T47D (cell line): Measurements from ENCODE around the gene HSD17B13.
"Not testable (repeated sequence)": the region's sequence is repeated elsewhere in the genome, so short reads cannot be mapped to it uniquely, and the experiment has no call there.

Source experiments
- DNase-seq, 2 experiments: peaks; one replicate each; pipeline versions ENCODE4 v3.0.0 to v3.0.0-alpha.2; 2011 to 2012; ENCODE audit warnings: low read depth in 1 of 2, low spot score in 1 of 2
- JUND ChIP-seq: IDR thresholded peaks from 2 replicates; pipeline ENCODE4 v1.6.1; 2012; ENCODE audit warnings: low read depth
- in situ Hi-C: cut with HindIII; loops from 2 replicates; pipeline ENCODE4 v1.10.0; 2016; ENCODE audit warnings: low sequenced_read_pairs, low pct_unique_long_range_greater_than_20kb

Gene HSD17B13

GRCh38 chr4:87339440-87339839, 16.8 kb upstream of the HSD17B13 start:
- in situ Hi-C loops = no loop called here
- no peak for DNase-seq
- no peak for TF ChIP-seq JUND

- in situ Hi-C loops = no loop called here
- DNase-seq = no peak
- TF ChIP-seq JUND = no peak
Measured at GRCh38 chr4:87337361-87337760, 14.7 kb upstream of the HSD17B13 start.

GRCh38 chr4:87333267-87333666, 10.6 kb upstream of the HSD17B13 start:
- in situ Hi-C loops = no loop called here
- no peak for TF ChIP-seq JUND
- DNase-seq = no peak

GRCh38 chr4:87330761-87331160, 8.1 kb upstream of the HSD17B13 start:
- in situ Hi-C loops = no loop called here
- no peak for DNase-seq
- no peak for TF ChIP-seq JUND

GRCh38 chr4:87327136-87327535, 4.5 kb upstream of the HSD17B13 start:
- TF ChIP-seq JUND = no peak
- in situ Hi-C loops = no loop called here
- peak in 1 of 2 experiments; percentile 57 for DNase-seq

GRCh38 chr4:87326460-87326859, 3.8 kb upstream of the HSD17B13 start:
- no peak for DNase-seq
- no peak for TF ChIP-seq JUND
- in situ Hi-C loops = no loop called here

DNA sequence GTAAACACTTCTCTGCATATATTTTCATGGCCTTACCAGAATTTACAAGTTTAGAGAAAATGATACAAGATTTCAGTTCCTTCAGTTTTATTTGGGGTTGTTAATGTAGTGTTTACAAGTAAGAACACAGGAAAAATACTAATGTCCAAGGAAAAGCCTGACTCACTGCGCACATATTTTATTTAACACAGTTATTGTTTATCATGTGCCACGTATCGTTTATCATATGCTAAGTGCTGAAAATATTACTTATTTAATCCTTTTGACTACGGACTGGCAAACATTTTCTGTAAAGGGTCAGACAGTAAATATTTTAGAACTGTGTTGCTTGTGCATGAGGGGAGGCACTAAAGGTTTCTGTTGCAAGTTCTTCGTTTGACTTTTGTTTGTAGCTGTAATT, 794 bp downstream of the HSD17B13 start:
- in situ Hi-C loops = no loop called here
- no peak for TF ChIP-seq JUND
- no peak for DNase-seq

GRCh38 chr4:87317527-87317926, 5.2 kb downstream of the HSD17B13 start:
- no peak for DNase-seq
- in situ Hi-C loops = no loop called here
- no peak for TF ChIP-seq JUND

- DNase-seq = no peak
- TF ChIP-seq JUND = no peak
- in situ Hi-C loops = no loop called here
Measured at GRCh38 chr4:87316961-87317360, 5.7 kb downstream of the HSD17B13 start.

GRCh38 chr4:87315000-87315399, 7.7 kb downstream of the HSD17B13 start:
- in situ Hi-C loops, DNase-seq: not testable (repeated sequence)

DNA sequence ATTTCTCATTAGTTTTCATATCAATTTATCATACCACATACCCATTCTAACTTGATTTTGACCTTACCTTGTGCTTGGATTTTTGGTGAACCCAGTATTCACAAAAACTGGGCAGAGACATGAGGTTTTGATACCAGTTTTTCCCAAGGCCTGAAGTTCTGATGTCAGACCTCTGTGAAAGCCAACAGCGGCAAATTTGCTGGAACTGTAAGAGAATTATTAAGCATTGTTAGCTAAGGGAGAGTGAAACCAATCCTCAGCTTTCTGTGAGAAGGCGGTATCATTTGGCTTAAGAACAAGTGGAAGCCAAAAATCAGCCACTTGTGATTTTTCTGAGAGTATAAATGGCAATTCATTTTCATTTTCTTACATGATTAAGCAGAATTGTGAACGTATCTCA, 8.9 kb downstream of the HSD17B13 start:
- no peak for TF ChIP-seq JUND
- no peak for DNase-seq
- in situ Hi-C loops = no loop called here

DNA sequence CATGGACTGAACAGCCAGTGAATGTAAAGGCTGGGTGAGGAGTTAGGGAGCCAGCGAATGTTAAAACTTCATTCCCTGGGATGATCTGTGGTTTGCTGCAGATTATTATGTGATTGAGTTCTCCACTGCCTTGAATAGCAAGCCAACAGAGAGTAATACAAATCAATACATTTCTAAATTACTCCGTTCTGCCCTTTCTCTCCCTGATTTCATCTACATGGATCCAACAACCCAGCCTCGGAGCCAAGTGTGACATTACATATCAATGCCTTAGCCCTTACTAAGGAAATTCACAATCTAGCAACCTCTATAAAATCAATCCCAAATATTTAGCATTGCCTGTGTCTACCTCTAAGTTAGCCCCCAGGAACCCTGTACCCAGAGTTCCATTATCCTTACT, 11.0 kb downstream of the HSD17B13 start:
- TF ChIP-seq JUND = no peak

GRCh38 chr4:87310691-87311335, 11.9 kb downstream of the HSD17B13 start:
- TF ChIP-seq JUND = no peak
- DNase-seq = no peak
- in situ Hi-C loops = no loop called here

More for the DNA sequence above, 11.0 kb downstream of the HSD17B13 start:
- in situ Hi-C loops = no loop called here
- no peak for DNase-seq

DNA sequence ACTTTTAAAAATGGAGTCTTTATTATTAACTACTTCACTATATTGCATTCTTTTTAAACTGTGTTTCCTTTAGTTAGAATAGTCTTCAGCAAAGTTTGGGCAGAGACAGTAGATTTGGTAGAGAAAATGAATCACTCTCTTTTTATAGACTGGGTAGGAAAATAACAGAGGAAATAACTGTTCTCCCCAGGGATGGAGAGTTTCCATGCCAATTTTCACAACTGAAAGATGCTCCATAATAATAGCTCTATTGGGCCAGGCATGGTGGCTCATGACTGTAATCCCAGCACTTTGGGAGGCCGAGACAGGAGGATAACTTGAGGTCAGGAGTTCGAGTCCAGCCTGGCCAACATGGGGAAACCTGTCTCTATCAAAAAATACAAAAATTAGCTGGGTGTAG, 13.1 kb downstream of the HSD17B13 start:
- in situ Hi-C loops = no loop called here

More for the DNA sequence above, 13.1 kb downstream of the HSD17B13 start:
- no peak for DNase-seq
- TF ChIP-seq JUND = no peak
